Stimulated activated CD8-positive, alpha-beta memory T cell treated with anti-CD3 and anti-CD28 coated beads, Interleukin-4, amount 100 ng/mL, for 48 hours (primary cell): ENCODE measurements around the gene FGF9.

Experiments
- DNase-seq: peaks from one replicate; pipeline ENCODE4 v3.0.0-alpha.2; 2020

The FGF9 gene

GRCh38 chr13:21719463-21719862 lies 48.6 kb downstream of the FGF9 start:
- no peak for DNase-seq

DNA sequence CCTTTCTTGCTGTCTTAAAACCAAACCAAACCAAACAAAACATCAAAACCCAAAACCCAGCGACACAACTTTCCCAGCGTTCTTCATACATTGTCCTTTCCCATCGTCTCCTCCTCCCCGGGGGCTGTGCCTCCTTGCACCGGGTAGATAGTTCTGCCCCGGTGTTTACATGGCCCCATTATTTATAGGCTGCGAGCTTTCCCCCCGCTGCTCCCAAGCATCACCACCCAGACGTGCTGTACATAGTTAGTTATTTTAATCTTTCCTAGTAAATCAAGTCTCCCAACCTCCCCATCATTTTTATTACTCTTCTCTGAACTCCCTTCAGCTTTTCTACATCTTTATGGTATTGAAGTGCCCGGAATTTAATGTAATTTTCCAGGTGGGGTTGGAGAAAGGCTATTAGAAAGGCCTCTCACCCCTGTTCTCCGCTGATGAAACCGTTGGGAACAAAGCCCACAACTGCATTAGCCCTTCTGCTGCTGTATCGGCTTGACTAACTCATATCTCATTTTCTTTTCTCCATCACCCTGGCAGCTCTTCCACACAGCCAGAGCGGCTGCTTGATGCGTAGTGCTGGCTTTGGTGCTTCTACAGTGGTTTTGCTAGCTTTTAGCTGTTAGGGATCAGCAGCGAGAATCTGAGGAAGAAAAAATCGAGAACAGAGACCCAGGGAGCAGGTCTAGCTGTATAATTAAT lies 53.1 kb downstream of the FGF9 start:
- DNase-seq: no peak

DNA sequence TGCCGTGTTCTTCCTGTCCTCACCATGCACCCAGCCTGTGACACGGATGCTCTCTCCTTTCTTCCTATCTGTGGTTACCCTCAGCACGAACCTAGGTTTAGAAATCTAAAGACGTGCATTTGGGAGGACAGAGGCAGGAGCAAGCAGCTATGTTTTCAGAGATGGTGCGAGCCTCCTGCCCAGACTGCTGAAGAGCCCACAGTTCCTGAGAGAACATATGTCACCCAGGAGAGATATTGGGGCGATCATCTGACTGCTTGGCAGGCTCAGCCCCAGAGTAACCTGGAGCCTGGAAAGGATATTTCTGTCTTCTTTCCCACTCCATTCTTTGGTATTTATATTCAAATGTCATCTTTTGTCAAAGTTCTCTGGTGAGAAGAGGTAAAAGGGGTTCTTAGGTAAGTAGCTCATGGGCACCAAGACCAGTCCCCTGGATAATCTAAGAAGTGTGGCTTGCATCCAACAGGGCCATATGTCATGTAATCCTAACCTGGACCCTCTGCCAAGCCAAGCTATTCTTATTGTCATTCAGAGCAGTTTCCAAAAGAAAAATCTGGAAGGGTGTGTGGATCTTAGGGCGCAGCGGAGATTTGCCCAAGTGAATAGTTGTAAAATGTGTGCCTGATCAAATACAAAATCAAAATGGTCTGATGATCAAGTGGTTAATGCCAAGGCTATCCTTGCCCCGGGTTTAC lies 59.5 kb downstream of the FGF9 start:
- DNase-seq: no peak

- DNase-seq: no peak
Observed at GRCh38 chr13:21733475-21734263, 62.8 kb downstream of the FGF9 start.

DNA sequence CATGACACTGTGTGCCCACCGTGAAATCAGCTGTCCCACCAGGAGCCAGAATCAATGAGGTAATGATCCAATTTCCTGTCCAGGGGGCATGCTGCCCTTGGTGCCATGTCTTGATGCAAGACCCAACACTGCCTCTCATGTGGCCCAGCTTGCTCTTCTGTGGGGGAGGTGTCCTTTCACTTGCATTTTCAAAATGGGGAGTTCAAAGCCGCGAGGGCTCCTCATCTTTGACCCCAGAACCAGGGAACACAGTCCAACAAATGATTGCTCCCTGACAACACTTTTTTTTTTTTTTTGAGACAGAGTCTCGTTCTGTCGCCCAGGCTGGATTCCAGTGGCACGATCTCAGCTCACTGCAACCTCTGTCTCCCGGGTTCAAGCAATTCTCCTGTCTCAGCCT lies 64.1 kb downstream of the FGF9 start:
- no peak for DNase-seq

GRCh38 chr13:21735701-21736401 lies 65.0 kb downstream of the FGF9 start:
- no peak for DNase-seq

DNA sequence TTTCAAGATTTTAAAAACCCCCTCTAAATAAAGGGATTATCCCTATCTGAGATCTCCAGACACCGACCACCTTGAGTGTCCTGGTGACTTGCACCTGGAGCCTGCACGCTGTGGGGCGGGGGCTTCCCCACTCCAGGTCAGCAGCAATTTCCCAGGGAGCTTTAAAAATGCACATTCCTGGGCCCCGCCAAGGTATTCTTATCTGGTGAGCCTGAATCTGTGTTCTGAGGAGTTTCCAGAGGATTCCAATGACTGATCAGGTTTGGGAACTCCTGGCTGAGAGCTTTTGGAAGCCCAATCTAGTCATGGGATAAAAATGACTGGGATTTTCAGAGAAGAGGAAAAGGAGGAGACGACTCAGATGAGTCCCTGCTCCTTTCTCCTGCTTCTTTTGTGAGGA lies 66.1 kb downstream of the FGF9 start:
- no peak for DNase-seq

DNA sequence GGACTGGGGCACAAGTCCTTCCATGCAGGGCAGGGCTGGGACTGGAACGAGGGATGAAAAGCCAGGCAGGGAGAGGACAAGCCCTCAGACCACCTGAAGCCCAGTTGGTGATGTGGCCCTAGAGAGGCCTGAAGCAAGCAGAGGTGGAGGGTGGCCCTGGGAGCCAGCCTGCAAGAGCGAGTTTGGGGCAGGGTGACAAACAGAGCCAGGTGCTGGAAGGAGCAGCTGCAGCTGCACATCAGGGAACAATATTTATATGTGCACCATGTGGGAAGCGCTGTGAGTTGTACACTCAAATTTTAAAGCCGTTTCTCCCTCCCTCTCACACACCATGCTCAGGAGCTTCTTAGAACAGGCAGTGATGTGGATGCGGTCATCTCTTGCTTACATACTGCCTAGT lies 67.8 kb downstream of the FGF9 start:
- DNase-seq: no peak

DNA sequence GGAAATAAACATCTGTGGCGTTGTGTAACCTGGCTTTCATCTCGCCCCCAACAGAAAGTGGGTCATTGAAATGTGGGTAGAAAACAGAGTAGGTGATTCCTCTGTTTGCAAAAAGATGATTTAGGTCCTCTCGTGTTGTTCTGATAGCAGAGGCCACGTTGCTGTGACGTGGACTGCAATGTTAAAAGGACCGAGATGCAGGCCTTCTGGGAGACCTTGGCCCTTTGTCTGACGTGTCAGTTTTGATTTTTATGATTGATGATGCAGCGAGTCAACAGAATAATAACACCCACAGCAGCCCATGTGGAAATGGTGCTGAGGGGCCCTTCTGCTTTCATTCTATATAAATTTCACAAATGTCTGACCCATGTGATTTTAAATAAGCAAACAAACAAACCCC lies 68.9 kb downstream of the FGF9 start:
- no peak for DNase-seq

DNA sequence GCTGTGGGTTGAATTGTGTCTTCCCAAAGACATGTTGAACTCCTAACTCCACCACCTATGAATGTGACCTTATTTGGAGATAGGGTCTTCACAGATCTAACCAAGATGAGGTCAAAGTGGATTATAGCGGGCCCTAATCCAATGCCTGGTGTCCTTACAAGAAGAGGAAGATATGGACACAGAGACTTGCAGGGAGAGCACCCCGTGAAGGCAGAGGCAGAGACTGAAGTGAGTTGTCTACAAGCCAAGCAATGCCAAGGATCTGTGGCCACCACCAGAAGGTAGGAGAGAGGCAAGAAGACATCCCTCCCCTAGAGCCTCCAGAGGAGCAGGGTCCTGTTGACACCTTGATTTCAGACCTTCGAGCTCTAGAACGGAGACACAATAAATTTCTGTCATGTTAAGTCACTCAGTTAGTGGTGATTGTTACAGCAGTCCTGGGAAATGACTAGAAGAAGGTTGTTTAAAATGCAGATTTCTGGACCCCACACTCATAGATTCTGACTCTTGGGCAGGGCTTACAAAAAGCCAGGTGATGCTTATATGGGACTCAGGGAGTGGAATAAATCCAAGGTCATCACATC lies 70.6 kb downstream of the FGF9 start:
- DNase-seq: no peak

DNA sequence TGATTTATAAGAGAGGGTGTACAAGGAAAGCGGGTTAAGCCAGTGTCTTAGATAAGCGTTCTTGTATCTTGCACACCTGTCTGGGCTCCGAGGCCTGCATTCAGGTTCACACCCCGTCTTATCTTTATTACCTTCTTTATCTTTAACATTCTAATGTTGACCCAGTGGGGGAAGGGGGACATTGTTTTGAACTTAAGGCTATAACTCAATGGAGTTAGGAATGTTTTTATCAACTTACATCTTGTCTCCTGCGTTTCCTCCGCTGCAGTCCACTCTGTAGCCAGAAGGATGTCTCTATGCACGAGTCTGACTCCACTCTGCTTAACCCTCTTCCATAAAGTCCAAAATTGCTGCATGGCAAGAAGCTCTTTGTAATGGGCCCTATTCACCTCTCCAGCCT lies 71.2 kb downstream of the FGF9 start:
- no peak for DNase-seq

DNA sequence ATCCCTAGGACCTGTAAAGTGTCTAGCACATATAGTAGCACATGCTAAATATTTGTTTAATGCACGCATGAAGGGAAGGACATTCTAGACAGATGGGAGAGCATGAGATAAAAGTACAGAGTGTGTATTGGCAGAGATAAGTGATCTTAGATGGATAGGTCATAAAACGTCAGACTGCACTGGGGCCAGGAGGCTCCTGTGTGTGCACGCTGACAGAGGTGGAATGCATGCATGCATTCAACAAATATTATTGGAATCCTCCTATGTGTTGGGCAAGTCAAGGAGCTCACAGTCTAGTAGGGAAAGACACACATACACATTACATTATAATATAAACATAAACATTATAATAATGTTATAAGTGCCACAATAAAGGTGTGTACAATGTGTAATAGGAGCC lies 73.3 kb downstream of the FGF9 start:
- DNase-seq: no peak

GRCh38 chr13:21745307-21745706 lies 74.4 kb downstream of the FGF9 start:
- no peak for DNase-seq

- DNase-seq: no peak
Observed at GRCh38 chr13:21747456-21747855, 76.6 kb downstream of the FGF9 start.

GRCh38 chr13:21748166-21748565 lies 77.3 kb downstream of the FGF9 start:
- DNase-seq: no peak

DNA sequence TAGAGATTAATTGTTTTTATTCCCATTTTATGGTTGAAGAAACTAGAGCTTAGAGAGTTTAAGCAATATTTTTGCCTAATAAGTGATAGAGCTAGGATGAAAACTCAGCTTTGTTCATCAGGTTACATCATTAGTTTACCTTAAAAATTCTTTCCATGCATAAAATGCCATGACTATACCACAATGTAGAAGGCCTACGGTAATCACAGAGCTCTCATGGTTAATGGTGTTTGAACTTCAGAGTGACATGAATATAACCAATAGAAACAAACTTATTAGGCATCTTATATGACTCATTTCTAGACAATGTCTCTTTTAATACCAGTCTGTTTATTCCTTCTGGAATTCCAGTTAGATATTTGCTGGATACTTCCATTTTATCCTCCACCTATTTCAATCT lies 78.5 kb downstream of the FGF9 start:
- DNase-seq: no peak

DNA sequence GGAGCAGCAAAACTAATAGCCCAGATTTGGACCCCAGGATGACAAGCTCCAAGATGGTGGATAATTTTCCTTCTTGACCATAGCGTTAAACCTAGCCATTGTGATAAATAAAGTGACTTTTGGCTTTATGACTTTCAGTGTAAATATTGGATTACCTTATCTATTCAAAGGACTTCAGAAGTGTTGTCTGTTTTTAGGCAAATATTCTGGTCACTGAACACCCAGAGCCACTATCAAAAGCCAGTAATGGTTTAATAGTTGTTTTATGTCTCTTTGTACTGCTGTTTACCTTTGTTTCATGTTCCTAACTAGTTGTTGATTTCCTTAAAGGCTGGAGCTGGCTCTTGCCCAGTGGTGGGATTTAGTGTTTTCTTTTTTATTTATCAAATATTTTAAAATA lies 81.6 kb downstream of the FGF9 start:
- no peak for DNase-seq

GRCh38 chr13:21753117-21753729 lies 82.3 kb downstream of the FGF9 start:
- no peak for DNase-seq
